Left ventricle myocardium inferior (tissue), 1 donor: Measurements from ENCODE around the gene TRIM71. TPM values are rescaled to one million over a fixed set of nuclear protein-coding genes. Genes with fewer than 3 reads are reported as not detected.

Experiments
- DNase-seq: peaks from one replicate; pipeline ENCODE4 v3.0.0-alpha.2; 2020
- H3K27ac ChIP-seq: fragments of 200-600 bp; replicated peaks from 2 replicates; pipeline ENCODE4 v1.8.0; 2021
- H3K27me3 ChIP-seq: fragments of 200-600 bp; 2 replicates; pipeline ENCODE4 v1.8.0; 2021; ENCODE audit warnings: low read depth
- H3K36me3 ChIP-seq: fragments of 200-600 bp; 2 replicates; pipeline ENCODE4 v1.8.0; 2021
- H3K4me1 ChIP-seq: fragments of 200-600 bp; 2 replicates; pipeline ENCODE4 v1.8.0; 2021
- H3K4me3 ChIP-seq: fragments of 200-600 bp; 2 replicates; pipeline ENCODE4 v1.8.0; 2021; ENCODE audit warnings: mild to moderate bottlenecking, moderate library complexity
- H3K9me3 ChIP-seq: fragments of 200-600 bp; replicated peaks from 2 replicates; pipeline ENCODE4 v1.8.0; 2021
- intact Hi-C: fragments of 100-400 bp; cut with micrococcal nuclease; formaldehyde crosslinking; loops from one replicate; pipeline ENCODE4 v1.11.0; 2022
- total RNA-seq: library from RNA; stranded (reverse); fragmentation: NEBNext Ultra II Directional; extraction: Animal tissue kit (Norgen Biotek cat#: 25700); gene quantifications from one replicate; pipeline ENCODE4 v1.2.1, GENCODE V29; 2021
- TF ChIP-seq, protein P1 (sequence below): fragments of 200-600 bp; IDR thresholded peaks from 2 replicates; pipeline ENCODE4 v1.8.0; 2021; ENCODE audit warnings: antibody characterized with exemption, mild to moderate bottlenecking, borderline replicate concordance
- donor health status: DM: no; HTN: yes; CAD: no; lungs with severe emphysema.

TRIM71 gene
- total RNA-seq, 1 donor from 2014 or later: not detected

DNA sequence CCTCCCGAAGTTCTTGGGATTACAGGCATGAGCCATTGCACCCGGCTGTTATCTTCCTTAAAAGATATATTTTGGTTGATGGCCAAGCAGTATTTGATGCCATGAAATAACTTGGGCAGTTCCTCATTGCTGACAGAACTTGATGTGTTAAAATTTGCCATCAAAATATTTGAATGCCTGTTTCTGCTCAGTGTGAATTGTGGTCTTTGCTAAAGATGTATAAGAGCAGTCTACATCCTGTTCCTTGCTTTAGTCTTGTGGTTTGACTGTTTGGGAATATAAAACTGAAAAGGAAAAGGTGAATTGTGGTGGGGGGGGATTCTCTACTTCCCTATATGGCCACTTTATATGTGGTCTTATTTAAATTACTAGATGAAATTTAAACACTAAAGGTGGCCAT, 14.0 kb downstream of the TRIM71 start:
- intact Hi-C loops: no loop called here
- H3K27me3 ChIP-seq: peaks cover 59% of the 10 kb centered on the region
- no peaks in the 10 kb centered on the region for H3K9me3 ChIP-seq
- H3K36me3 ChIP-seq: no peaks in the 10 kb centered on the region
- DNase-seq: no peak
- no peak overlapping the region for H3K4me3 ChIP-seq
- TF ChIP-seq, protein P1, sequence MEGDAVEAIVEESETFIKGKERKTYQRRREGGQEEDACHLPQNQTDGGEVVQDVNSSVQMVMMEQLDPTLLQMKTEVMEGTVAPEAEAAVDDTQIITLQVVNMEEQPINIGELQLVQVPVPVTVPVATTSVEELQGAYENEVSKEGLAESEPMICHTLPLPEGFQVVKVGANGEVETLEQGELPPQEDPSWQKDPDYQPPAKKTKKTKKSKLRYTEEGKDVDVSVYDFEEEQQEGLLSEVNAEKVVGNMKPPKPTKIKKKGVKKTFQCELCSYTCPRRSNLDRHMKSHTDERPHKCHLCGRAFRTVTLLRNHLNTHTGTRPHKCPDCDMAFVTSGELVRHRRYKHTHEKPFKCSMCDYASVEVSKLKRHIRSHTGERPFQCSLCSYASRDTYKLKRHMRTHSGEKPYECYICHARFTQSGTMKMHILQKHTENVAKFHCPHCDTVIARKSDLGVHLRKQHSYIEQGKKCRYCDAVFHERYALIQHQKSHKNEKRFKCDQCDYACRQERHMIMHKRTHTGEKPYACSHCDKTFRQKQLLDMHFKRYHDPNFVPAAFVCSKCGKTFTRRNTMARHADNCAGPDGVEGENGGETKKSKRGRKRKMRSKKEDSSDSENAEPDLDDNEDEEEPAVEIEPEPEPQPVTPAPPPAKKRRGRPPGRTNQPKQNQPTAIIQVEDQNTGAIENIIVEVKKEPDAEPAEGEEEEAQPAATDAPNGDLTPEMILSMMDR: no peak
- no peaks in the 10 kb centered on the region for H3K4me1 ChIP-seq
- no peak overlapping the region for H3K27ac ChIP-seq

DNA sequence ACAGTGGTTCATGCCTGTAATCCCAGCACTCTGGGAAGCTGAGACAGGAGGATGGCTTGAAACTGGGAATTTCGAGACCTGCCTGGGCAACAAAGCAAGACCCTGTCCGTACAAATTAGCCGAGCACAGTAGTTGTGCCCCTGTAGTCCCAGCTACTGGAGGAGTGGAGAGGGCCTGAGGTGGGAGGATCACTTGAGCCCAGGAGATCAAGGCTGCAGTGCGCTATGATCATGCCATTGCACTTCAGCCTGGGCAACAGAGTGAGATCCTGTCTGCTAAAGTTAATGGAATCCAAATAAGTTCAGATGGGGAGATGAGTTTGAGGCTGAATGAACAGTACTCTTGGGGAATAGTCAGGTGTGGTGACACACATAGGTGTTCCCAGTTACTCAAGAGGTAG, 14.4 kb downstream of the TRIM71 start:
- Histone ChIP-seq H3K27me3 (peaks cover 62% of the 10 kb centered on the region), H3K9me3 (no peaks in the 10 kb centered on the region), H3K4me3 (no peak overlapping the region), H3K4me1 (no peaks in the 10 kb centered on the region), H3K27ac (no peak overlapping the region), H3K36me3 (no peaks in the 10 kb centered on the region)
- TF ChIP-seq, protein P1: no peak
- intact Hi-C loops: no loop called here
- DNase-seq: no peak

DNA sequence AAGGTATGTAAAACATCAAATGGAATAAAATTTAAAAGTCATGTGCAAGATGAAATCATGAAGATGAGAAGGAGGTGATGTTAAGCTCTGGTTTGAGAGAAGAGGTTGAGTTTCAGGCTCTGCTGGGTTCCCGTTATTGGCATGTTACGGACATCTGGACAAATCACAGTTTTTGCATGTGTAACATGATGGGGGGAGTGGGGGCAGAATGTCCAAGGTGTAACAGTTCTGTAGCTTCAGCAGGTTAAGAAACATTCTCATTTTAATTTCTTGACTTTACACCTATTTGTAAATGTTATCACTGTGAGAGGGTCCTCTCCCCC, 17.2 kb downstream of the TRIM71 start:
- H3K9me3 ChIP-seq: no peaks in the 10 kb centered on the region
- TF ChIP-seq, protein P1: no peak
- peaks cover 78% of the 10 kb centered on the region for H3K27me3 ChIP-seq
- DNase-seq: no peak
- H3K4me3 ChIP-seq: no peak overlapping the region
- H3K27ac ChIP-seq: no peak overlapping the region
- H3K4me1 ChIP-seq: no peaks in the 10 kb centered on the region
- intact Hi-C loops: no loop called here
- H3K36me3 ChIP-seq: no peaks in the 10 kb centered on the region

DNA sequence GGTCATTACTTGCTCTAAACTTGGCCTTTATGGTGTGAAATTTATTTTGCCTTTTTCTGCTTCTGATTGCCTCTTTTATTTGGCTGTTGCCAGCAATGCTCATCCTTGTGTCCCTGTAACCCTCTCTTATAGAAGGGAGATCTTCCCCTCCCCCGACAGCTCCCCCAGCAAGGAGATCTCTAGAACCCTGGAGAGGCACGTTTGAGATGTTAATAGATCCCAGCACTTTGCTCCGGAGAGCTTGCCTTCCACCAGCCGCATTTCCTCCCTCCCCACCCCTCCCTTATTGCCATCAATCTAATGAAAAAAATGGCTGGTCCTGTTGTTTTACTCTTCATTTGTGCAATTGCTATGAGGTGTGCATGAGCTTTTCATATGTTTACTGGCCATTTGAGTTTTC, 18.2 kb downstream of the TRIM71 start:
- no peak for DNase-seq
- Histone ChIP-seq H3K4me1 (no peaks in the 10 kb centered on the region), H3K36me3 (no peaks in the 10 kb centered on the region), H3K27ac (no peak overlapping the region), H3K27me3 (peaks cover 75% of the 10 kb centered on the region), H3K9me3 (no peaks in the 10 kb centered on the region), H3K4me3 (no peak overlapping the region)
- TF ChIP-seq, protein P1: no peak
- intact Hi-C loops: no loop called here

DNA sequence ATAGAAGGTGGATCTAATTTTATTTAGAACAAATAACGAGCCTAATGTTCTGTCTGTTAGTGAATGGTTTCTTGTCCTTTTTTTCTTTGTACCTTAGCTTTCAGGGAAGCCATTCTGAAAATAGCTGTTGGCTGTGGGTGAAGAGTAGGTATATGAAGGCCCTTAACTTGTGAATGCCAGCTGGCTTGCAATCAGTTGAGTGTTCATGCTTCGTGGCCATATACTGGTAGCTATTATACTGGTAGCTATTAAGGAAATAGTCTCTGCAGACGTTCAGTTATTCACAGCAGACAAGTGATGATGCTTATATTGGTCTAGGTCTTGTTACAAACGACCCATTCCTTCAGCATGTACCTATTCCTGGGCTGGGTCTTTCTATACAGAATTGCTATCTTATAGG, 18.8 kb downstream of the TRIM71 start:
- H3K27me3 ChIP-seq: peaks cover 74% of the 10 kb centered on the region
- H3K27ac ChIP-seq: no peak overlapping the region
- DNase-seq: no peak
- no peaks in the 10 kb centered on the region for H3K4me1 ChIP-seq
- intact Hi-C loops: no loop called here
- no peaks in the 10 kb centered on the region for H3K9me3 ChIP-seq
- H3K36me3 ChIP-seq: no peaks in the 10 kb centered on the region
- H3K4me3 ChIP-seq: no peak overlapping the region
- TF ChIP-seq, protein P1: no peak

DNA sequence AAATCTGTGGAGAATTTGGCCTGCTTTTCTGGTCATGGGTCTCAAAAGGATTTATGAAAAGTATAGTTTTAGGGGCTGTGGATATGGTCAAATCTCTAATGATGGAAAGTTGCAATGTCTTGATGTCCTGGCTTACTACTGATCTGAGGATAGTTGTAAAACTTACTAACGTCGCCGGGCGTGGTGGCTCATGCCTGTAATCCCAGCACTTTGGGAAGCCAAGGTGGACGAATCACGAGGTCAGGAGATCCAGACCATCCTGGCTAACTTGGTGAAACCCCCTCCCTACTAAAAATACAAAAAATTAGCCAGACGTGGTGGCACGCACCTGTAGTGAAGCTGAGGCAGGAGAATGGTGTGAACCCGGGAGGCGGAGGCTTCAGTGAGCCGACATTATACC, 19.6 kb downstream of the TRIM71 start:
- DNase-seq: no peak
- intact Hi-C loops: no loop called here
- no peak overlapping the region for H3K4me3 ChIP-seq
- H3K27ac ChIP-seq: no peak overlapping the region
- H3K4me1 ChIP-seq: no peaks in the 10 kb centered on the region
- no peaks in the 10 kb centered on the region for H3K9me3 ChIP-seq
- TF ChIP-seq, protein P1: no peak
- H3K36me3 ChIP-seq: no peaks in the 10 kb centered on the region
- peaks cover 66% of the 10 kb centered on the region for H3K27me3 ChIP-seq
